Keratinocyte (primary cell): ENCODE results near the gene WDR7. TPM values are rescaled to one million over a fixed set of nuclear protein-coding genes. Genes with fewer than 3 reads are reported as not detected.

Experiments used
- DNase-seq: peaks from one replicate; pipeline ENCODE4 v3.0.0-alpha.2; 2011; ENCODE audit warnings: low read depth, missing footprints, low spot score
- FAIRE-seq: peaks from 2 replicates; lab custom pipeline; 2011; peaks lifted over from hg19 to GRCh38; lab: Jason Lieb, UNC
- H2AFZ ChIP-seq: 2 replicates; pipeline ENCODE4 v1.6.0; 2012; ENCODE audit warnings: low read length, control low read depth, inconsistent platforms; ENCODE audit not compliant: control insufficient read depth
- H3K27ac ChIP-seq: 2 replicates; pipeline ENCODE4 v1.5.1; 2011; ENCODE audit warnings: low read length; ENCODE audit not compliant: control insufficient read depth, insufficient read depth
- H3K27me3 ChIP-seq: 3 replicates; pipeline ENCODE4 v1.6.0; 2011; ENCODE audit warnings: low read length; ENCODE audit not compliant: control insufficient read depth, insufficient read depth; ENCODE audit errors: extremely low read depth
- H3K36me3 ChIP-seq, 2 experiments: 2 replicates in 1 of 2; 3 replicates in 1 of 2; pipeline ENCODE4 v1.5.1; 2011; ENCODE audit warnings: low read length in 2 of 2, mild to moderate bottlenecking in 1 of 2; ENCODE audit not compliant: control insufficient read depth in 2 of 2, insufficient read depth in 2 of 2; ENCODE audit errors: extremely low read depth in 1 of 2
- H3K4me1 ChIP-seq: 3 replicates; pipeline ENCODE4 v1.5.1; 2011; ENCODE audit warnings: low read length; ENCODE audit not compliant: control insufficient read depth, insufficient read depth; ENCODE audit errors: extremely low read depth
- H3K4me2 ChIP-seq: 3 replicates; pipeline ENCODE4 v1.6.0; 2011; ENCODE audit warnings: low read depth, low read length; ENCODE audit not compliant: control insufficient read depth, insufficient read depth; ENCODE audit errors: extremely low read depth
- H3K4me3 ChIP-seq, 3 experiments: fragments of 200-600 bp in 1 of 3; sonication (generic) in 1 of 3; 2 replicates in 2 of 3; 3 replicates in 1 of 3; pipeline ENCODE4 v1.5.1; 2011 to 2016; ENCODE audit warnings: low read length in 3 of 3, mild to moderate bottlenecking in 3 of 3, control low read depth in 2 of 3, inconsistent platforms in 1 of 3, low read depth in 1 of 3, mixed read lengths in 1 of 3, mixed run types in 1 of 3, moderate library complexity in 1 of 3; ENCODE audit not compliant: control insufficient read depth in 2 of 3, insufficient read depth in 2 of 3; ENCODE audit errors: extremely low read depth in 1 of 3
- H3K79me2 ChIP-seq: 2 replicates; pipeline ENCODE4 v1.6.0; 2012; ENCODE audit warnings: low read length; ENCODE audit not compliant: control insufficient read depth, insufficient read depth
- H3K9ac ChIP-seq: 3 replicates; pipeline ENCODE4 v1.6.0; 2011; ENCODE audit warnings: low read length; ENCODE audit not compliant: control insufficient read depth, insufficient read depth; ENCODE audit errors: extremely low read depth
- H3K9me1 ChIP-seq: 3 replicates; pipeline ENCODE4 v1.6.0; 2011; ENCODE audit warnings: low read length; ENCODE audit not compliant: control insufficient read depth, insufficient read depth; ENCODE audit errors: extremely low read depth
- H3K9me3 ChIP-seq: 2 replicates; pipeline ENCODE4 v1.5.1; 2012; ENCODE audit warnings: low read depth, low read length; ENCODE audit not compliant: control insufficient read depth
- H4K20me1 ChIP-seq: 3 replicates; pipeline ENCODE4 v1.6.0; 2011; ENCODE audit warnings: low read length; ENCODE audit not compliant: control insufficient read depth, insufficient read depth; ENCODE audit errors: extremely low read depth
- CTCF ChIP-seq, 3 experiments: IDR thresholded peaks in 1 of 3; conservative IDR thresholded peaks in 1 of 3; optimal IDR thresholded peaks in 1 of 3; 2 replicates in 2 of 3; 3 replicates in 1 of 3; pipeline versions ENCODE3 to v1.5.1; 2011; ENCODE audit warnings: low read length in 3 of 3, mild to moderate bottlenecking in 3 of 3, moderate library complexity in 2 of 3, control low read depth in 1 of 3, inconsistent platforms in 1 of 3; ENCODE audit not compliant: insufficient read depth in 2 of 3; ENCODE audit errors: extremely low read depth in 1 of 3
- EZH2 ChIP-seq: IDR thresholded peaks from one replicate; pipeline ENCODE4 v1.6.1; 2012; ENCODE audit warnings: inconsistent platforms, mild to moderate bottlenecking, low read length, moderate library complexity
- dilution Hi-C: fragments of 300-500 bp; cut with MboI; formaldehyde crosslinking; loops from one replicate; pipeline ENCODE4 v1.7.0; 2020; ENCODE audit warnings: low sequenced_read_pairs; ENCODE audit not compliant: extremely low pct_ligation_motif_present
- polyA plus RNA-seq, 5 experiments: library from polyadenylated mRNA; depleted of rRNA in 3 of 5; stranded (reverse) in 3 of 5; stranded (forward) in 1 of 5; unstranded in 1 of 5; fragments of >200 nt; gene quantifications; 1 replicate in 1 of 5; 2 replicates in 3 of 5; 3 replicates in 1 of 5; pipeline versions ENCODE4 v1.2.1 to v1.2.3, GENCODE V29; 2011 to 2012; ENCODE audit warnings: missing spikeins in 2 of 5, low read depth in 1 of 5, low replicate concordance in 1 of 5

WDR7 gene
- polyA plus RNA-seq, 1 donor (not counting 4 experiments of a cell fraction or from before 2014, with no cell fraction given), result 6.9 TPM

- Histone ChIP-seq H2AFZ (no peak overlapping the region), H4K20me1 (no peaks in the 10 kb centered on the region), H3K9me1 (no peaks in the 10 kb centered on the region), H3K79me2 (no peaks in the 10 kb centered on the region), H3K27ac (no peak overlapping the region), H3K4me1 (no peaks in the 10 kb centered on the region), H3K9ac (no peak overlapping the region), H3K9me3 (no peaks in the 10 kb centered on the region), H3K27me3 (no peaks in the 10 kb centered on the region), H3K4me2 (no peak overlapping the region), H3K4me3 (no peak overlapping the region), H3K36me3 (no peaks in the 10 kb centered on the region)
- dilution Hi-C loops, result no loop called here
- FAIRE-seq (no peak), DNase-seq (no peak)
- TF ChIP-seq EZH2 (no peak), CTCF (optimal IDR thresholded peaks at IDR 0.05 in 1 of 3, IDR thresholded peaks at IDR 0.05 in 1 of 3, conservative IDR thresholded peaks at IDR 0.05 in 1 of 3; ENCODE audit: extremely low read depth in 1 of 3, insufficient read depth in 2 of 3, low read length in 3 of 3) (no peak)
Observed at GRCh38 chr18:56934906-56935305, 283.7 kb downstream of the WDR7 start.

- TF ChIP-seq EZH2 (no peak), CTCF (optimal IDR thresholded peaks at IDR 0.05 in 1 of 3, IDR thresholded peaks at IDR 0.05 in 1 of 3, conservative IDR thresholded peaks at IDR 0.05 in 1 of 3; ENCODE audit: extremely low read depth in 1 of 3, insufficient read depth in 2 of 3, low read length in 3 of 3) (no peak)
- no peak overlapping the region for H3K4me2 ChIP-seq
- no peak overlapping the region for H2AFZ ChIP-seq
- FAIRE-seq, result no peak
- H3K9me1 ChIP-seq, result no peaks in the 10 kb centered on the region
- no peak overlapping the region for H3K9ac ChIP-seq
- dilution Hi-C loops, result no loop called here
- no peaks in the 10 kb centered on the region for H3K27me3 ChIP-seq
- no peak overlapping the region for H3K4me3 ChIP-seq
- no peaks in the 10 kb centered on the region for H3K4me1 ChIP-seq
- H3K79me2 ChIP-seq, result no peaks in the 10 kb centered on the region
- no peak overlapping the region for H3K27ac ChIP-seq
- H3K9me3 ChIP-seq, result no peaks in the 10 kb centered on the region
- H4K20me1 ChIP-seq, result no peaks in the 10 kb centered on the region
- no peaks in the 10 kb centered on the region for H3K36me3 ChIP-seq
- DNase-seq, result no peak
Observed at GRCh38 chr18:56935434-56936040, 284.4 kb downstream of the WDR7 start.
